Astrocyte (in vitro differentiated cells and primary cell): Measurements from ENCODE around the gene RMND1. TPM values are rescaled to one million over a fixed set of nuclear protein-coding genes. Genes with fewer than 3 reads are reported as not detected.

Source experiments
- DNase-seq: peaks from one replicate; pipeline ENCODE4 v3.0.0-alpha.2; 2010; ENCODE audit warnings: low read depth
- FAIRE-seq: peaks from 2 replicates; lab custom pipeline; 2011; peaks lifted over from hg19 to GRCh38; lab: Jason Lieb, UNC
- H2AFZ ChIP-seq: 2 replicates; pipeline ENCODE4 v1.6.0; 2012; ENCODE audit warnings: low read depth, low read length, inconsistent platforms
- H3K27ac ChIP-seq: 2 replicates; pipeline ENCODE4 v1.5.1; 2011; ENCODE audit warnings: low read depth, low read length, inconsistent platforms
- H3K27me3 ChIP-seq: 2 replicates; pipeline ENCODE4 v1.6.0; 2011; ENCODE audit warnings: low read length, inconsistent platforms; ENCODE audit not compliant: insufficient read depth
- H3K36me3 ChIP-seq: 2 replicates; pipeline ENCODE4 v1.5.1; 2011; ENCODE audit warnings: low read length, inconsistent platforms; ENCODE audit not compliant: insufficient read depth
- H3K4me1 ChIP-seq: 2 replicates; pipeline ENCODE4 v1.5.1; 2011; ENCODE audit warnings: low read length, inconsistent platforms; ENCODE audit not compliant: insufficient read depth
- H3K4me2 ChIP-seq: 2 replicates; pipeline ENCODE4 v1.6.0; 2012; ENCODE audit warnings: low read length, inconsistent platforms
- H3K4me3 ChIP-seq: 2 replicates; pipeline ENCODE4 v1.5.1; 2011; ENCODE audit warnings: low read depth, mild to moderate bottlenecking, low read length, inconsistent platforms; ENCODE audit not compliant: insufficient read depth
- H3K79me2 ChIP-seq: 2 replicates; pipeline ENCODE4 v1.6.0; 2012; ENCODE audit warnings: mild to moderate bottlenecking, low read length, inconsistent platforms; ENCODE audit not compliant: insufficient read depth
- H3K9ac ChIP-seq: 2 replicates; pipeline ENCODE4 v1.6.0; 2012; ENCODE audit warnings: mild to moderate bottlenecking, low read length, inconsistent platforms
- H3K9me3 ChIP-seq: 2 replicates; pipeline ENCODE4 v1.5.1; 2012; ENCODE audit warnings: low read depth, mild to moderate bottlenecking, low read length, inconsistent platforms; ENCODE audit not compliant: insufficient read depth
- H4K20me1 ChIP-seq: 2 replicates; pipeline ENCODE4 v1.6.0; 2012; ENCODE audit warnings: low read length, inconsistent platforms; ENCODE audit not compliant: insufficient read depth
- H3K27ac Mint-ChIP-seq: one replicate; pipeline ENCODE4 v1.8.0; 2021; ENCODE audit warnings: mild to moderate bottlenecking, mixed read lengths; ENCODE audit not compliant: unreplicated experiment
- H3K27me3 Mint-ChIP-seq: one replicate; pipeline ENCODE4 v1.8.0; 2021; ENCODE audit warnings: low read depth, mixed read lengths; ENCODE audit not compliant: unreplicated experiment
- H3K36me3 Mint-ChIP-seq: one replicate; pipeline ENCODE4 v1.8.0; 2021; ENCODE audit warnings: low read depth, mixed read lengths; ENCODE audit not compliant: unreplicated experiment
- H3K4me1 Mint-ChIP-seq: one replicate; pipeline ENCODE4 v1.8.0; 2021; ENCODE audit warnings: low read depth, mixed read lengths; ENCODE audit not compliant: unreplicated experiment
- H3K4me3 Mint-ChIP-seq: one replicate; pipeline ENCODE4 v1.8.0; 2021; ENCODE audit warnings: mild to moderate bottlenecking, moderate library complexity, mixed read lengths; ENCODE audit not compliant: unreplicated experiment
- H3K9me3 Mint-ChIP-seq: one replicate; pipeline ENCODE4 v1.8.0; 2021; ENCODE audit warnings: mild to moderate bottlenecking, mixed read lengths; ENCODE audit not compliant: unreplicated experiment
- CTCF ChIP-seq: IDR thresholded peaks from 2 replicates; pipeline ENCODE4 v1.5.1; 2011; ENCODE audit warnings: low read depth, mild to moderate bottlenecking, inconsistent platforms, low read length, moderate library complexity; ENCODE audit not compliant: insufficient read depth
- EZH2 ChIP-seq: IDR thresholded peaks from 2 replicates; pipeline ENCODE4 v1.6.1; 2012; ENCODE audit warnings: mild to moderate bottlenecking, low read length, inconsistent platforms; ENCODE audit not compliant: insufficient read depth
- total RNA-seq: library from RNA; stranded (reverse); gene quantifications from 2 replicates; pipeline ENCODE4 v1.2.1, GENCODE V29; 2021

Gene RMND1
- total RNA-seq, 1 donor from 2014 or later: 25.9 TPM

- Mint-ChIP-seq H3K36me3 (peaks cover 36% of the 10 kb centered on the region), H3K9me3 (peaks cover 3% of the 10 kb centered on the region), H3K27ac (no peak overlapping the region), H3K4me1 (peaks cover 3% of the 10 kb centered on the region), H3K4me3 (no peak overlapping the region), H3K27me3 (no peaks in the 10 kb centered on the region)
- Histone ChIP-seq H3K4me2 (no peak overlapping the region), H3K36me3 (peaks cover 23% of the 10 kb centered on the region), H4K20me1 (peaks cover 23% of the 10 kb centered on the region), H3K9ac (no peak overlapping the region), H2AFZ (no peak overlapping the region), H3K27me3 (no peaks in the 10 kb centered on the region), H3K27ac (no peak overlapping the region), H3K79me2 (peaks cover 13% of the 10 kb centered on the region), H3K9me3 (no peaks in the 10 kb centered on the region), H3K4me1 (no peaks in the 10 kb centered on the region), H3K4me3 (no peak overlapping the region)
- FAIRE-seq: no peak
- DNase-seq: no peak
- TF ChIP-seq EZH2: no peak
- TF ChIP-seq CTCF: no peak
These were observed 43.1 kb downstream of the RMND1 start for GRCh38 chr6:151408858-151409257.

GRCh38 chr6:151403919-151404308, 48.0 kb downstream of the RMND1 start:
- Histone ChIP-seq H3K79me2 (peaks cover 59% of the 10 kb centered on the region), H4K20me1 (peaks cover 68% of the 10 kb centered on the region), H3K4me3 (no peak overlapping the region), H3K27ac (no peak overlapping the region), H3K9me3 (no peaks in the 10 kb centered on the region), H3K36me3 (peaks cover 8% of the 10 kb centered on the region), H3K4me2 (no peak overlapping the region), H3K27me3 (no peaks in the 10 kb centered on the region), H3K9ac (no peak overlapping the region), H2AFZ (no peak overlapping the region), H3K4me1 (no peaks in the 10 kb centered on the region)
- FAIRE-seq (no peak), DNase-seq (no peak)
- TF ChIP-seq EZH2: no peak
- TF ChIP-seq CTCF: no peak
- Mint-ChIP-seq H3K27me3 (no peaks in the 10 kb centered on the region), H3K27ac (peak overlapping the region; percentile 78), H3K36me3 (peaks cover 17% of the 10 kb centered on the region), H3K4me3 (no peak overlapping the region), H3K4me1 (peaks cover 9% of the 10 kb centered on the region), H3K9me3 (no peaks in the 10 kb centered on the region)

GRCh38 chr6:151402228-151402627, 49.7 kb downstream of the RMND1 start:
- Histone ChIP-seq H3K79me2 (peaks cover 76% of the 10 kb centered on the region), H3K4me3 (no peak overlapping the region), H4K20me1 (peaks cover 79% of the 10 kb centered on the region), H2AFZ (no peak overlapping the region), H3K9ac (no peak overlapping the region), H3K27ac (no peak overlapping the region), H3K4me1 (no peaks in the 10 kb centered on the region), H3K36me3 (peaks cover 3% of the 10 kb centered on the region), H3K27me3 (no peaks in the 10 kb centered on the region), H3K9me3 (no peaks in the 10 kb centered on the region), H3K4me2 (no peak overlapping the region)
- DNase-seq (no peak), FAIRE-seq (no peak)
- TF ChIP-seq EZH2 (no peak), CTCF (no peak)
- H3K27me3 Mint-ChIP-seq: no peaks in the 10 kb centered on the region
- H3K4me1 Mint-ChIP-seq: peaks cover 10% of the 10 kb centered on the region
- peaks cover 11% of the 10 kb centered on the region for H3K36me3 Mint-ChIP-seq
- H3K4me3 Mint-ChIP-seq: no peak overlapping the region
- H3K9me3 Mint-ChIP-seq: no peaks in the 10 kb centered on the region
- H3K27ac Mint-ChIP-seq: no peak overlapping the region
